HFF-Myc (cell line): ENCODE measurements around the gene CACNA2D3.

Source experiments
- DNase-seq: peaks from one replicate; pipeline ENCODE4 v3.0.0-alpha.2; 2011; ENCODE audit warnings: low read depth; ENCODE audit errors: extremely low read depth
- H3K4me3 ChIP-seq: replicated peaks from 2 replicates; pipeline ENCODE4 v1.5.1; 2011; ENCODE audit warnings: low read depth, mild to moderate bottlenecking, control low read depth, low read length
- CTCF ChIP-seq: IDR thresholded peaks from 2 replicates; pipeline ENCODE4 v1.5.1; 2012; ENCODE audit warnings: mild to moderate bottlenecking, low read depth, low read length, control low read depth; ENCODE audit errors: missing control alignments

The CACNA2D3 gene

GRCh38 chr3:54790051-54790450 lies 667.7 kb downstream of the CACNA2D3 start:
- no peak overlapping the region for H3K4me3 ChIP-seq
- no peak for TF ChIP-seq CTCF
- DNase-seq, result no peak

- TF ChIP-seq CTCF, result no peak
- no peak for DNase-seq
- H3K4me3 ChIP-seq, result no peak overlapping the region
Observed at GRCh38 chr3:54791501-54792156, 669.3 kb downstream of the CACNA2D3 start.

- TF ChIP-seq CTCF, result no peak
- H3K4me3 ChIP-seq, result no peak overlapping the region
- DNase-seq, result no peak
Observed at GRCh38 chr3:54792584-54792983, 670.2 kb downstream of the CACNA2D3 start.

- no peak for DNase-seq
- TF ChIP-seq CTCF, result no peak
- no peak overlapping the region for H3K4me3 ChIP-seq
Observed at GRCh38 chr3:54793171-54793570, 670.8 kb downstream of the CACNA2D3 start.

- no peak overlapping the region for H3K4me3 ChIP-seq
- TF ChIP-seq CTCF, result no peak
- no peak for DNase-seq
Observed at GRCh38 chr3:54797111-54797510, 674.8 kb downstream of the CACNA2D3 start.

GRCh38 chr3:54800478-54800877 lies 678.1 kb downstream of the CACNA2D3 start:
- TF ChIP-seq CTCF, result no peak
- DNase-seq, result no peak

GRCh38 chr3:54801977-54802376 lies 679.6 kb downstream of the CACNA2D3 start:
- H3K4me3 ChIP-seq, result no peak overlapping the region
- no peak for TF ChIP-seq CTCF
- no peak for DNase-seq

More at GRCh38 chr3:54800478-54800877, 678.1 kb downstream of the CACNA2D3 start:
- no peak overlapping the region for H3K4me3 ChIP-seq
